Fibroblast of the aortic adventitia (primary cell): ENCODE results near the gene DUSP1. TPM values are rescaled to one million over a fixed set of nuclear protein-coding genes. Genes with fewer than 3 reads are reported as not detected.

Source experiments
- DNase-seq: peaks from one replicate; pipeline ENCODE4 v3.0.0-alpha.2; 2010; ENCODE audit warnings: low read depth
- H3K4me3 ChIP-seq: 2 replicates; pipeline ENCODE4 v1.5.1; 2011; ENCODE audit warnings: low read depth, mild to moderate bottlenecking, control low read depth, low read length, moderate library complexity
- total RNA-seq: library from RNA; depleted of rRNA; stranded (reverse); fragments of >200 nt; gene quantifications from 2 replicates; pipeline ENCODE4 v1.2.3, GENCODE V29; 2012; ENCODE audit warnings: low replicate concordance
- TF ChIP-seq, protein P1 (sequence below): IDR thresholded peaks from 2 replicates; pipeline ENCODE4 v1.5.1; 2011; ENCODE audit warnings: mild to moderate bottlenecking, low read length, control low read depth, inconsistent platforms; ENCODE audit not compliant: insufficient read depth

The DUSP1 gene
- total RNA-seq, 1 donor, result 44.1 TPM

DNA sequence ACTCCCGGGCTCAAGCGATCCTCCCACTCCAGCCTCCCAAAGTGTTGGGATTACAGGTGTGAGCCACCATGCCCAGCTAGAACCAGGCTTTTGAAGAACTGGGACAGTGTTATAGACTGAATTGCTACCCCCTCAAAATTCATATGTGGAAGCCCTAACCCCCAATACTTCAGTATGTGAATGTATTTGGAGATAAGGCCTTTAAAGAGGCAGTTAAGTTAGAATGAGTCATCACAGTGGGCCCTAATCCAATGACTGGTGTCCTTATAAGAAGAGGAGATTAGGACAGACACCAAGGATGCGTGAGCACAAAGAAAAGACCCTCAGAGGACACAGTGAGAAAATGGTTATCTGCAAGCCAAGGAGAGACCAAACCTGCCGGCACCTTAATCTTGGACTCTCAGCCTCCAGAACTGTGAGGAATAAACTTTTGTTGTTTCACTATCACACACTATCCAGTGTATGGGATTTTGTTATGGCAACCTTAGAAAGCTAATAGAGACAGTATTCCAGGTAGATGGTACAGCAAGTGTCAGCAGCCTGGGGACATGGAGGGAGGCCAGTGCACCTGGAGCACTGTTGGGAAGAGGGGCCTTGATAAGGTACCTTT lies 31.7 kb upstream of the DUSP1 start:
- peak; percentile 75 for DNase-seq
- H3K4me3 ChIP-seq, result no peak overlapping the region
- TF ChIP-seq, protein P1, sequence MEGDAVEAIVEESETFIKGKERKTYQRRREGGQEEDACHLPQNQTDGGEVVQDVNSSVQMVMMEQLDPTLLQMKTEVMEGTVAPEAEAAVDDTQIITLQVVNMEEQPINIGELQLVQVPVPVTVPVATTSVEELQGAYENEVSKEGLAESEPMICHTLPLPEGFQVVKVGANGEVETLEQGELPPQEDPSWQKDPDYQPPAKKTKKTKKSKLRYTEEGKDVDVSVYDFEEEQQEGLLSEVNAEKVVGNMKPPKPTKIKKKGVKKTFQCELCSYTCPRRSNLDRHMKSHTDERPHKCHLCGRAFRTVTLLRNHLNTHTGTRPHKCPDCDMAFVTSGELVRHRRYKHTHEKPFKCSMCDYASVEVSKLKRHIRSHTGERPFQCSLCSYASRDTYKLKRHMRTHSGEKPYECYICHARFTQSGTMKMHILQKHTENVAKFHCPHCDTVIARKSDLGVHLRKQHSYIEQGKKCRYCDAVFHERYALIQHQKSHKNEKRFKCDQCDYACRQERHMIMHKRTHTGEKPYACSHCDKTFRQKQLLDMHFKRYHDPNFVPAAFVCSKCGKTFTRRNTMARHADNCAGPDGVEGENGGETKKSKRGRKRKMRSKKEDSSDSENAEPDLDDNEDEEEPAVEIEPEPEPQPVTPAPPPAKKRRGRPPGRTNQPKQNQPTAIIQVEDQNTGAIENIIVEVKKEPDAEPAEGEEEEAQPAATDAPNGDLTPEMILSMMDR, result no peak

DNA sequence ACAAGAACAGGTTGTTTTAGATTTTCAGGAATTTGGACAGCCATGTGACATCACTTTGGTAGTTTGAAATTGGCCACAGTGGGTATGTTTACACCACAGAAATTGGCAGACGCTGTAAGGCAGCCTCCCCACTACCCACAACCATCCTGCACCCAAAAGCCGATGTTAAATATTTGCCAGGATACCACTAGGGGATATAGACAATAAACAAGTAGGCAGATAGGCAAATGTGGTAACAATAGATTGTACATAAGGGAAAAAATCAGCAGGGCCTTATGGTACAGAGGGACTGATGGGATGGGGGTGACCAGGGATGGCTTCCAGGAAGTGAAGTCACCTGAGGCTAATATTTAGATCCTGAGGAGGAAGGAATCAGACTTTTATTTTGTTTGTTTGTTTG lies 31.1 kb upstream of the DUSP1 start:
- no peak for DNase-seq
- TF ChIP-seq, protein P1, result no peak
- H3K4me3 ChIP-seq, result no peak overlapping the region

DNA sequence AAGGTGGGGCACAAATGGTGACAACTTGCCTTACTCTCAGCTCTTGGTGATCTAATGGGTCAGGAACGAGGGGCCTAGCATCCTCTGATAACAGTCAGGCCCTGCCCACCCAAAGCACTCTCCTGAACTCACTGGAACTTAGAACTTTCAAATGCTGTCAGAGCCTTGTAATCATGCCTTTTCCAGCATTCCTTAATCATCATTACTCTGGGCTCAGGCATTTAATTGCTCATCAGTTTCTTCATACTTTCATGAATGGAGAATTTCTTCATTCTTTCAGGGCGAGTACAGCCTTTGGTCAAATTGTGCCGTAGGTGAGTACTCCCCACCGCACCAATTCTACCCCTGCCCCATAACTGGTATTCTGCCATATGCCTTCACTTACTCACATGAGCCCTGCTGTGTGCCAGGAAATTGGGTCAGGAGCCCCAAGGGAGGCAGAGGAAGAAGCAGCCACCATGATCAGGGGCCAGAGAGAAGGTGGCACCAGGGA lies 30.2 kb upstream of the DUSP1 start:
- DNase-seq, result peak; percentile 96
- TF ChIP-seq, protein P1, result no peak
- H3K4me3 ChIP-seq, result no peak overlapping the region

DNA sequence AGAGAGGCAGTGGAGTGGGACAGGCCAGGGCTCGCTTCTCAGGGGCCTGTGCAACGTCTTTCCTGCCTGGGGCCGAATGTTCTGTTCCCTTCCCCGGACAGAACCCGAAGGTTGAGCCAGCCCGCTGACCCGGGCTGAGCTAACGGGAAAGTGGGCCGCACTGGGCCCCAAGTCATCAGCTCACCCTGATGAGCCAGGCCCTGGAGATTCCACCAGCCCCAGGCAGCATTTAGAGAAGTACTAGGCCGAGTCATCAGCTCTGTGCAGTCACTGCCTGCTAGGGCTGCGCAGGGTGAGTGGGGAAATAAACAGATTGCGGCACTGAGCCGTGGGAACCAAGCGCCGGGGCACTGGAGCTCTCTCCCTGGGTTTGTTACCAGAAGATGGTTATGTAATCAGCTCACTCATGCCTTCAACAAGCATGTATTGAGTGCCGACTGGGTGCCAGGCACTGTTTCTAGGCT lies 29.1 kb upstream of the DUSP1 start:
- peak; percentile 90 for DNase-seq
- no peak overlapping the region for H3K4me3 ChIP-seq

DNA sequence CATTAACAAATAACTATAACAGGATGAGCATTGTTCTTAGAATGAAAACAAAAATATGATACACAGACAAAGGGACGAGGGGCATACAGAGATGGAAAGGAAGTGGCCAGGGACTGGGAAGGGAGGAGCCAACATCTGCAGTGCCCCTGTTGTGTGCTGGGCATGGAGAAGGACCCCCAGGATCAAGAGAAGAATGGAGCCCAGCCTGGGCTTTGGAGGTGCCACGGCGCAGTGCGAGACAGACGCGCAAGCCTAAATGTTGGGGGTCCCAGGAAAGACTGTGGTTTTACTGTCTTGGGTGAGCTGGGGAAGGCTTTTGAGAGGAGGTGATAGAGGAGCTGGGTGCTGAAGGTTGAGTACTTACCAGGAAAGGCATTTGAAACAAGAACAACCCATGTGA lies 28.4 kb upstream of the DUSP1 start:
- H3K4me3 ChIP-seq, result no peak overlapping the region
- no peak for DNase-seq
- TF ChIP-seq, protein P1, result no peak

More for the DNA sequence above, 29.1 kb upstream of the DUSP1 start:
- TF ChIP-seq, protein P1, result no peak

DNA sequence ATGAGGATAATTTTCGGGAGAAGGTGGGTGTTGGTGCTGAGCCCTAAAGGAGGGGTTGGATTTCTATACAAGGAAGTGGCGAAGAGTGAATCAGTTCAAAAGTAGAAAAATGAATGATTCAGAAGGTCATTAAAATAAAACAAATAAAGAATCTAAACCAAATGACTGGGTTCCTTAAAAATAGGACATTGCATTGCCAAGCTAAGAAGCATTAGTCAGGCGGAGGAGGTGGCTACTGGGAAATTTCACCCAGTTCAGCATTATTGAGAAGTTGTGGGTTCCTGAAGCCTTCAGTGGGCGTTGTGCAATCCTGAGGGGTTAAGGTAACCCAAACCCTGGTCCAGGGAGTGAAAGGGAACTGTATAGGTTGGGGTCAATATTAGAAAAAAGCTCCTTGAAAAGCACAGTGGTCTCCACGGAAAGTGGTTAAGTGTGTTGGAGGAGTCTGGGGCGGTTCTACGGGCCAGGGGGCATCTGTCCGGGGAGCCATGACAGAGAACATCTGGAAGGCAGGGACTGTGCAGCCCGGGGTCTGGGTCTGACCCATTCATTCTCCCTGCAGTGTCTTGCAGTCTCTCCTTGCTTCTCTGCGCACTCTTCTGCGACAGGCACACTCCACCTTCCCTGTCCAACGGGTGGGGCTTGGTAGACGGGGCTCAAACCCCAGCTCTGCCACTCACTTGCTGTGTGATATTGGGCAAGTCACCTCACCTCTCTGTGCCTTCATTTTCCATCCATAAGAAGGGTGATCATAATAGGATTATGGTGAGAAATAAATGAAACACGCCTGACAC lies 27.6 kb upstream of the DUSP1 start:
- no peak overlapping the region for H3K4me3 ChIP-seq
- TF ChIP-seq, protein P1, result no peak
- DNase-seq, result peak; percentile 91
